HG03196 (cell line): ENCODE results near the gene AHI1.
A peak's percentile ranks its signal among the peaks of the same experiment; 100 is the strongest.

Experiments
- ATAC-seq: cut with Tn5 transposase; IDR thresholded peaks from one replicate; pipeline ENCODE4 v1.9.1; 2021; ENCODE audit not compliant: unreplicated experiment

AHI1 gene

DNA sequence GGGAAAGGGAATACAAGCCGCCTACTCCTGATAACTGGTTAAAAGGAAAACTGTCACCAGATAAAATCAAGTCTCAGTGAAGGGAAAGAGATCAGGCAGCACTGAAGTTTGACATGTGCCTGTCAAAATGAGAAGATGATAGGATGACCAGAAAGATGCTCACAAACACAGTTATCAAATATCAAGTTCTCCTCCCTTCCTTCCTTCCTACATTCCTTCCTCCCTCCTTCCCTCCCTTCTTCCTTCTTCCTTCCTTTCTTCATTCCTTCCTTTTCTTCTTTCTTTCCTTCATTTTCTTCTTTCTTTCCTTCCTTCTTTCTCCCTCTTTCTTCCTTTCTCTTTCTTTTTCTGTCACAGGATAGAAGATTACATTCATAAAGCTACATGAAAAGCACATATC is 261.2 kb downstream of the AHI1 start:
- ATAC-seq: no peak

DNA sequence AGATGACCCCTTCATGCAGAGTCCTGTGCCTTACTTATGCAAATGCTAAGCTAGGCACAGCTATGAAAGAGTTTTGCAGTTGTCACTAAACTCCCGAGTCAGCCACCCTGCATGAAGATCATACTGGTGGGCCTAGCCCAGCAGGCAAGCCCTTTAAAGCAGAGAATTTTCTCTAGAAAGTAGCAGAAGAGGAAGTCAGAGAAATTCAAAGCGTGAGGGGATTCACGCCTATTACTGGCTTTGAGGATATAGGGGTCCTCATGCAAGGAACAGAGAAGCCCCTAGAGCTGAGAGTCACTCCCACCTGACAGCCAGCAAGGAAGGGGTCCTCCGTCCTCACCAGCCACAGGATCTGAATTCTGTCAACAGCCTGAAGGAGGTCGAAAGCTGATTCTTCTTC is 261.8 kb downstream of the AHI1 start:
- ATAC-seq: no peak

DNA sequence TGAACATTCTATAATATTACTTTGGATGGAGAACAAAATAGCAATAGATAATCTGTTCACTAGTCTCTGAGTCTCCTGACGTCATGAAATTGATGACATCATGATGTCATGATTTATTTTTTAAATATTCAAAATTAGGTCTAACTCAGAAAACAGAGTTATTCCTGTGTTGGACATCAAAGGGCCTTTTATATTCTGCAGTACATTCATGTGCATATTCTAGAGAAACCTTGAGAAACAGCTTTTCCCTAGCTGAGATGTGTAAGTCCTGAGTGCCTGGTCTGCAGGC is 263.1 kb downstream of the AHI1 start:
- ATAC-seq: no peak

DNA sequence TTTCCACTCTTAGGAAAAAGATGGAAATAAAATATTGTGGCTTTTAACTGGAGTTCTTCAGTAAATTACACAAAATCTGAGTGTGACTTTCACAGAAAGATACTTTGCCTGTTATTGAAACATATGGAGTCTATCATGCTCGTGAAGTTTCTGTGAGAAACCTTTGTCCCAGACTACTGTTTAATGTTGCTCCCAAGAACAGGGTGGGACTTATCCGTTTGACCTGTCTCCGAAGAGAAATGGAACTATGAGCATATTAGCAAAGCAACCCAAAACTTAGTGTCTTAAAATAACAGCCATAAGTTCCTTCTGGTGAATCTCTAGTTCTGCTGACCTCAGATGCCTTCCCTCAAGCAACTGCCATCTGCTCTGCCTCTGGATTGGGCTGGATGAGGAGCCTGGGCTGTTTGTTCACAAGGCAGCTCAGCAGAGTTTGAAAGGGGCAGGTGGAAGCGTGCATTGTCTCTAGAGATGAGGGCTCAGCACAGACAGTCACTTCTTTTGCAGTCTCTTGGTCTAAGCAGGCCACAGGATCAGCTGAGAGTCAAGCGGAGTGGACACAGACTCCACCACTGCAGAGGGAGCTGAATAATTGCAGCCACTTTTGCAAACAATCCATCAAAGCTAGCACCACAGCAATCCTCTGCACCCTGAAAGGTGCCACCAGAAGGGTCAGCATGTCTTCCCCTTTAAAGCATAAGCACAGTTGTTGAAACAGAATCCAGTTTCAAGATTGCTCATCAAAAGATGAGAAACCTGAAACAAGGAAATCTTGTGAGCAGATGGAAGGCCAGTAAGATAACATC is 263.7 kb downstream of the AHI1 start:
- ATAC-seq: peak; percentile 49
